GM13977 (cell line): Measurements from ENCODE around the gene INSL3.
"Not testable (repeated sequence)": the region's sequence is repeated elsewhere in the genome, so short reads cannot be mapped to it uniquely, and the experiment has no call there.

Experiments used
- DNase-seq: peaks from one replicate; pipeline ENCODE4 v3.0.0; 2012; ENCODE audit warnings: low spot score
- CTCF ChIP-seq: IDR thresholded peaks from 2 replicates; pipeline ENCODE4 v1.5.1; 2012; ENCODE audit warnings: mild to moderate bottlenecking, control low read depth; ENCODE audit not compliant: insufficient read depth; ENCODE audit errors: extremely low read depth, missing control alignments
- in situ Hi-C: fragments of 300-500 bp; cut with MboI; formaldehyde crosslinking; loops from one replicate; pipeline ENCODE4 v1.12.0; 2022; ENCODE audit warnings: low sequenced_read_pairs, low pct_unique_long_range_greater_than_20kb, mixed read lengths, inconsistent platforms; ENCODE audit not compliant: unreplicated experiment

INSL3 gene

DNA sequence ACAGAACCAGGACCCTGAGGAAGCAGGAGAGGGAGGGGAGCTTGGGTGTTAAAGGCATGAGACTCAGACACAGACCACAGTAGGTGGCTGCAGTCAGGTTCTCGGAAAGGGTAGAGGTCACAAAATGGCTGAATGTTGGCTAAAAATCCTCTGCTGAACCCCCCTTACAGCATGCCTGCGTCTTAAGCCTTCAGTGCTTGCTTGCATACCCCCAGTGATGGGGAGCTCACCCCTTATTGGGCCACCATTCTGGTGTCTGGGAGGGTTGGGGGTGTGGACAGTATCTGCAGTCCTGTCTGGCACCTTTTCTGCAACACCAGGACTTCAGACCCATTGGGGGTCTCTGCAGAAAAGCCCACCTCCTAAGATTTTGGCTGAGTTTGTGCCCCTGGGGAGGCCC is 40.5 kb downstream of the INSL3 start:
- in situ Hi-C loops = no loop called here
- TF ChIP-seq CTCF = no peak
- DNase-seq = no peak

DNA sequence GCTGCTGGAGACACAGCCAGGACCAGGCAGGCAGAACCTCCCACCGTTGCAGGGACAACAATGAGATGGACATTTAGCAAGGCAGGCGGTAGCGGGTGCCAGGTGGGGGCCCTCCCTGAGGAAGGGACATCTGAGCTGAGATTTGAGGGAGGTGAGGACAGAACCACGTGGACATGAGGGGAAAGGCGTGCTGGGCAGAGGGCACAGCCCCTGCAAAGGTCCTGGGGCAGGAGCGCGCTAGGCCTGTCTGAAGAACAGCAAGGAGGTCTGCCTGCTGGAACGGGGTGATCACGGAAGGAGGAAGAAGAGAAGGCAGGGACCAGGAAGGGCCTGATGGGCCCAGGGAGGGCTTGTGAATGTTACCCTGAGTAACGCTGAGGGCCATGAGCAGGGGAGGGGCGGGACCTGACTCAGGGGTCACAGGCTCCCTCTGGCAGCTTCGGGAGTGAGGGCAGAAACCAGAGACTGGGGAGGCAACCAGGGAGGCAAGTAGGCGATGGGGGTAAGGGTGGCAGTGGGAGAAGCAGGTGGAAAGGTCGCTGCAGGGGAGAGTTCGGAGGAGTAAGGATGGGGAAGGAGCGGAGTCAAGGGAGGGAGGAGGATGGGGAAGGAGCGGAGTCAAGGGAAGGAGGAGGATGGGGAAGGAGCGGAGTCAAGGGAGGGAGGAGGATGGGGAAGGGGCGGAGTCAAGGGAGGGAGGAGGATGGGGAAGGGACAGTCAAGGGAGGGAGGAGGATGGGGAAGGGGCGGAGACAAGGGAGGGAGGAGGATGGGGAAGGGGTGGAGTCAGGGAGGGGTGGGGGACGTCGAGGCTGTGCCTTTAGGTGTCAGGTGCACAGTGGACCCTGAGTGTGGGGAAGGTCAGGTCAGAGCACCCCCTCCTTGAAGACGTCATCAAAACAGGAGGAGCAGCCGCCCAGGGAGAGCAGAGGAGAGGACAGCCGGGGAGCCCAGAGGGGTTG is 42.1 kb downstream of the INSL3 start:
- TF ChIP-seq CTCF = no peak

GRCh38 chr19:17778251-17778967 is 42.9 kb downstream of the INSL3 start:
- no peak for TF ChIP-seq CTCF
- in situ Hi-C loops = loop anchor here (10.0 kb wide), 1 partner anchor 64 kb away; the partner anchor contains the start of gene MAP1S
- peak; percentile 58 for DNase-seq

More for the DNA sequence above, 42.1 kb downstream of the INSL3 start:
- in situ Hi-C loops = loop anchor here (10.0 kb wide), 1 partner anchor 64 kb away; the partner anchor contains the start of gene MAP1S
- DNase-seq = no peak

GRCh38 chr19:17777840-17778239 is 43.5 kb downstream of the INSL3 start:
- in situ Hi-C loops = loop anchor here (10.0 kb wide), 1 partner anchor 63 kb away; the partner anchor contains the start of gene MAP1S
- not testable (repeated sequence) for DNase-seq

DNA sequence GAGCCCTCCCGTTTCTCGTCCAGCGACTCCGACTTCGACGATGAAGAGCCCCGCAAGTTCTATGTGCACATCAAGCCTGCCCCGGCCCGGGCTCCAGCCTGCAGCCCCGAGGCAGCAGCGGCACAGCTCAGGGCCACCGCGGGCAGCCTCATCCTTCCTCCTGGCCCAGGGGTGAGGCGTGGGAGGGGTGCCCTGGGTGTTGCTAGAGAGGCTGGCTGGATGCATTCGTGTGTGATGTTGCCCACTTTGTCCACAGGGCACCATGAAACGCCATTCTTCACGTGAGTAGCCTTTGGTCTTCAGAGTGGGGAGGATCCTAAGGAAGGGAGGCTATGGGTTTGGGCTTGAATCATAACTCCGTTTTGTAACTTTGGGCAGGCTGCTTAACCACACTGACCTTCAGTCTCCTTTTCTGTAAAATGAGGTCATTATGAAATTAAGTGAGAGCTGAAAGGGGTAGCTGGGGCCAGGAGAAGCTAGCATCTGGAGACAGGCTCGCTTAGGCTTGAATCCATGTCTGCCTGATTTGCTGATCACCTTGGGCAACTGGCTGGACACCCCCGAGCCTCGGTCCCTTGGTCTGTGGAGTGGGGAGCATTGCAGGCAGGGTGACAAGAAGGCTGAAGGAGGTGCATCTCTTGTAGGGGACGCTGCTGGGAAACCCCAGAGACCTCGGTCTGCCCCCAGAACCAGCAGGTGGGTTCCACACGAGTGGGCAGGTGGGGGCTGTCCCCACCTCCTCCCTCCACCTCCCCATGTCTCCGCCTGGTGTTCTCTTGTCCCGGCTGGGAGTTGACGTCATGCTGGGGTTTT is 45.1 kb downstream of the INSL3 start:
- DNase-seq = peak; percentile 95
- TF ChIP-seq CTCF = no peak
- in situ Hi-C loops = loop anchor here (10.0 kb wide), 1 partner anchor 61 kb away; the partner anchor contains the start of gene MAP1S

DNA sequence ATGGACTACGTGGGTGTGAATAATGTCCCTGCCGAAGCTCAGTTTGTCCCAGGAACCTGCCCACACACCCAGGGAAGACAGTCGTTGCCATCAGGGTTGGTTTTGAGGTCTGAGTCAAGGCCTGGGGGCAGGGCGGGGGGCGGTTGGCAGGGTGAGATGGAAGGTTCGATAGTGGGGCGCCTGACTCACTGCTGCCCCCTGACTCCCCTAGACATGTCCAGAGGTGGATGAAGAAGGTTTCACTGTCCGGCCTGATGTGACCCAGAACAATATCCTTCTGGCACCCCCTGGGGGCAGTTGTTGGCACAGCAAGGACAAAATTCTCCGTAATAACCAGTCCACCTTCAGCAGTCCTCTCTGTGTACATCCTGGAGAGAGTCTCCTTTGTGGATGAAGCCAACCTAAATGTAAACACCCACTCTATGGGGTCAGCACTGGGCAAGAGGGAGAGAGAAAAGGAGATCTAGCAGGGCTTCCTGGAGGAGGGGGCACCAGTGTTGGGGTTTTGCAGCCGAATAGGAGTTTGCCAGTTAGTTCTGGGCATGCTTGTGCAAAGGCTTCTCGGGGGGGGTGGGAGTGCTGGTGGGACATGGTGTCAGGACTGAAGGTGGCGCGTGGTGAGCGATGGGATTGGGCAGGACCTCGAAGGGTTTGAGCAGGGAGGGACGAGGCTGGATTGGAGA is 45.9 kb downstream of the INSL3 start:
- no peak for DNase-seq
- peak; percentile 57 for TF ChIP-seq CTCF
- in situ Hi-C loops = loop anchor here (10.0 kb wide), 1 partner anchor 61 kb away; the partner anchor contains the start of gene MAP1S
